ENCODE measurements around the gene GPC5.
"Not testable (repeated sequence)": the region's sequence is repeated elsewhere in the genome, so short reads cannot be mapped to it uniquely, and the experiment has no call there.

Gene GPC5

GRCh38 chr13:92514420-92515125, 1116.2 kb downstream of the GPC5 start:
- Histone ChIP-seq H3K27ac (ENCODE audit: low read length, poor library complexity, severe bottlenecking) (no peak overlapping the region), H4K91ac (ENCODE audit: low read length) (no peak overlapping the region), H3K4me3 (ENCODE audit: insufficient read depth in 1 of 2, low read depth in 1 of 2, low read length in 2 of 2) (no peak overlapping the region), H2AFZ (ENCODE audit: low read depth, low read length) (no peak overlapping the region), H3K18ac (ENCODE audit: low read depth in 1 of 2, low read length in 2 of 2) (no peak overlapping the region), H3K4ac (ENCODE audit: low read depth in 1 of 2, low read length in 2 of 2) (no peak overlapping the region), H3K36me3 (ENCODE audit: control insufficient read depth in 1 of 2, insufficient read depth in 2 of 2, low read depth in 1 of 2, low read length in 2 of 2) (no peaks in the 10 kb centered on the region), H2BK12ac (ENCODE audit: low read length in 2 of 2) (no peak overlapping the region), H3K23ac (ENCODE audit: low read length in 2 of 2) (no peak overlapping the region), H2BK15ac (ENCODE audit: low read depth, poor library complexity, severe bottlenecking) (no peak overlapping the region), H2BK5ac (ENCODE audit: low read depth, low read length, poor library complexity, severe bottlenecking) (no peak overlapping the region), H3K4me1 (ENCODE audit: control insufficient read depth, insufficient read depth, low read depth, low read length) (peaks cover 2% of the 10 kb centered on the region), H2BK120ac (ENCODE audit: low read depth, low read length) (peak overlapping the region; percentile 19), H3K27me3 (ENCODE audit: control insufficient read depth in 1 of 2, insufficient read depth in 1 of 2, low read length in 2 of 2) (no peaks in the 10 kb centered on the region), H2AK5ac (ENCODE audit: low read length, severe bottlenecking) (peak overlapping the region; percentile 7), H3K9ac (ENCODE audit: low read length) (no peak overlapping the region), H3K9me3 (ENCODE audit: control insufficient read depth, low read length) (no peaks in the 10 kb centered on the region), H3K14ac (ENCODE audit: low read length in 2 of 2) (no peak overlapping the region), H3K4me2 (ENCODE audit: low read length, poor library complexity, severe bottlenecking) (no peak overlapping the region), H4K8ac (ENCODE audit: low read length) (no peak overlapping the region), H3K79me1 (replicated peaks; ENCODE audit: low read length, poor library complexity, severe bottlenecking) (no peaks in the 10 kb centered on the region)
- WGBS = 94% methylated on average over 8 of the region's 8 CpGs
- no peak for DNase-seq

GRCh38 chr13:92516878-92517277, 1118.5 kb downstream of the GPC5 start:
- not testable (repeated sequence) for H3K9me3 ChIP-seq (ENCODE audit: control insufficient read depth, low read length); H2BK120ac ChIP-seq (ENCODE audit: low read depth, low read length); H4K8ac ChIP-seq (ENCODE audit: low read length); H3K4me1 ChIP-seq (ENCODE audit: control insufficient read depth, insufficient read depth, low read depth, low read length); H3K18ac ChIP-seq (ENCODE audit: low read depth in 1 of 2, low read length in 2 of 2); DNase-seq; H3K79me1 ChIP-seq (replicated peaks; ENCODE audit: low read length, poor library complexity, severe bottlenecking); H3K4me3 ChIP-seq (ENCODE audit: insufficient read depth in 1 of 2, low read depth in 1 of 2, low read length in 2 of 2); H2BK15ac ChIP-seq (ENCODE audit: low read depth, poor library complexity, severe bottlenecking); H4K91ac ChIP-seq (ENCODE audit: low read length); H2BK5ac ChIP-seq (ENCODE audit: low read depth, low read length, poor library complexity, severe bottlenecking); H3K9ac ChIP-seq (ENCODE audit: low read length); H3K4ac ChIP-seq (ENCODE audit: low read depth in 1 of 2, low read length in 2 of 2); H2BK12ac ChIP-seq (ENCODE audit: low read length in 2 of 2); H3K4me2 ChIP-seq (ENCODE audit: low read length, poor library complexity, severe bottlenecking); H3K27me3 ChIP-seq (ENCODE audit: control insufficient read depth in 1 of 2, insufficient read depth in 1 of 2, low read length in 2 of 2); H2AFZ ChIP-seq (ENCODE audit: low read depth, low read length); H3K23ac ChIP-seq (ENCODE audit: low read length in 2 of 2); H3K36me3 ChIP-seq (ENCODE audit: control insufficient read depth in 1 of 2, insufficient read depth in 2 of 2, low read depth in 1 of 2, low read length in 2 of 2); H3K14ac ChIP-seq (ENCODE audit: low read length in 2 of 2); H2AK5ac ChIP-seq (ENCODE audit: low read length, severe bottlenecking); H3K27ac ChIP-seq (ENCODE audit: low read length, poor library complexity, severe bottlenecking)
- 97% methylated on average over 6 of the region's 6 CpGs for WGBS

GRCh38 chr13:92518622-92519021, 1120.2 kb downstream of the GPC5 start:
- not testable (repeated sequence) for H3K18ac ChIP-seq (ENCODE audit: low read depth in 1 of 2, low read length in 2 of 2); H3K9me3 ChIP-seq (ENCODE audit: control insufficient read depth, low read length); H3K23ac ChIP-seq (ENCODE audit: low read length in 2 of 2); H2AFZ ChIP-seq (ENCODE audit: low read depth, low read length); H3K4me3 ChIP-seq (ENCODE audit: insufficient read depth in 1 of 2, low read depth in 1 of 2, low read length in 2 of 2); H4K91ac ChIP-seq (ENCODE audit: low read length); H4K8ac ChIP-seq (ENCODE audit: low read length); H2AK5ac ChIP-seq (ENCODE audit: low read length, severe bottlenecking); H3K79me1 ChIP-seq (replicated peaks; ENCODE audit: low read length, poor library complexity, severe bottlenecking); H2BK5ac ChIP-seq (ENCODE audit: low read depth, low read length, poor library complexity, severe bottlenecking); H3K9ac ChIP-seq (ENCODE audit: low read length); H3K4ac ChIP-seq (ENCODE audit: low read depth in 1 of 2, low read length in 2 of 2); H3K14ac ChIP-seq (ENCODE audit: low read length in 2 of 2); H3K4me1 ChIP-seq (ENCODE audit: control insufficient read depth, insufficient read depth, low read depth, low read length); H3K27me3 ChIP-seq (ENCODE audit: control insufficient read depth in 1 of 2, insufficient read depth in 1 of 2, low read length in 2 of 2); DNase-seq; H2BK15ac ChIP-seq (ENCODE audit: low read depth, poor library complexity, severe bottlenecking); H2BK12ac ChIP-seq (ENCODE audit: low read length in 2 of 2); H2BK120ac ChIP-seq (ENCODE audit: low read depth, low read length); H3K36me3 ChIP-seq (ENCODE audit: control insufficient read depth in 1 of 2, insufficient read depth in 2 of 2, low read depth in 1 of 2, low read length in 2 of 2); H3K27ac ChIP-seq (ENCODE audit: low read length, poor library complexity, severe bottlenecking); H3K4me2 ChIP-seq (ENCODE audit: low read length, poor library complexity, severe bottlenecking)
- WGBS = 80% methylated on average over 2 of the region's 2 CpGs

- Histone ChIP-seq H3K23ac (ENCODE audit: low read length in 2 of 2) (no peak overlapping the region), H2BK15ac (ENCODE audit: low read depth, poor library complexity, severe bottlenecking) (no peak overlapping the region), H4K91ac (ENCODE audit: low read length) (no peak overlapping the region), H3K4ac (ENCODE audit: low read depth in 1 of 2, low read length in 2 of 2) (no peak overlapping the region), H3K9ac (ENCODE audit: low read length) (no peak overlapping the region), H3K4me1 (ENCODE audit: control insufficient read depth, insufficient read depth, low read depth, low read length) (no peaks in the 10 kb centered on the region), H3K79me1 (replicated peaks; ENCODE audit: low read length, poor library complexity, severe bottlenecking) (no peaks in the 10 kb centered on the region), H3K27me3 (ENCODE audit: control insufficient read depth in 1 of 2, insufficient read depth in 1 of 2, low read length in 2 of 2) (no peaks in the 10 kb centered on the region), H2BK5ac (ENCODE audit: low read depth, low read length, poor library complexity, severe bottlenecking) (no peak overlapping the region), H3K9me3 (ENCODE audit: control insufficient read depth, low read length) (no peaks in the 10 kb centered on the region), H3K18ac (ENCODE audit: low read depth in 1 of 2, low read length in 2 of 2) (no peak overlapping the region), H4K8ac (ENCODE audit: low read length) (no peak overlapping the region), H2BK12ac (ENCODE audit: low read length in 2 of 2) (no peak overlapping the region), H3K4me3 (ENCODE audit: insufficient read depth in 1 of 2, low read depth in 1 of 2, low read length in 2 of 2) (no peak overlapping the region), H3K27ac (ENCODE audit: low read length, poor library complexity, severe bottlenecking) (no peak overlapping the region), H3K36me3 (ENCODE audit: control insufficient read depth in 1 of 2, insufficient read depth in 2 of 2, low read depth in 1 of 2, low read length in 2 of 2) (no peaks in the 10 kb centered on the region), H3K4me2 (ENCODE audit: low read length, poor library complexity, severe bottlenecking) (no peak overlapping the region), H2AFZ (ENCODE audit: low read depth, low read length) (no peak overlapping the region), H2AK5ac (ENCODE audit: low read length, severe bottlenecking) (no peak overlapping the region), H2BK120ac (ENCODE audit: low read depth, low read length) (no peak overlapping the region), H3K14ac (ENCODE audit: low read length in 2 of 2) (no peak overlapping the region)
- no peak for DNase-seq
- WGBS = 100% methylated on average over 1 of the region's 3 CpGs
These were observed 1131.9 kb downstream of the GPC5 start for GRCh38 chr13:92530364-92530763.
